SK-N-SH (cell line): ENCODE results near the gene IL1R1. TPM values are rescaled to one million over a fixed set of nuclear protein-coding genes. Genes with fewer than 3 reads are reported as not detected.

Source experiments
- CTCF ChIA-PET: fragments of 300-600, 350-600 bp; formaldehyde crosslinking; extraction: SDS; loops from one replicate; lab custom pipeline; 2021; lab: Yijun Ruan, JAX
- POLR2A ChIA-PET: fragments of 350-600 bp; sonication (Branson Sonifier 250); formaldehyde crosslinking; extraction: SDS; loops from one replicate; lab custom pipeline; 2020; ENCODE audit warnings: antibody characterized with exemption, inconsistent platforms; lab: Yijun Ruan, JAX
- DNase-seq: peaks from one replicate; pipeline ENCODE4 v3.0.0; 2012
- H2AFZ ChIP-seq: fragments of 200-600 bp; sonication (generic); 2 replicates; pipeline ENCODE4 v1.8.1; 2016; ENCODE audit warnings: antibody characterized with exemption, mild to moderate bottlenecking, low read depth
- H3F3A ChIP-seq: fragments of 200-600 bp; sonication (generic); replicated peaks from 2 replicates; pipeline ENCODE3; 2016; ENCODE audit warnings: antibody characterized with exemption, mild to moderate bottlenecking; ENCODE audit not compliant: insufficient read depth
- H3K27ac ChIP-seq, 2 experiments: fragments of 200-500 bp in 1 of 2; fragments of 200-600 bp in 1 of 2; sonication (Bioruptor generic) in 1 of 2; sonication (generic), shearing (Covaris generic) in 1 of 2; 2 replicates each; pipeline versions ENCODE4 v1.5.1 to v1.6.1; 2014 to 2016; ENCODE audit warnings: low read depth in 2 of 2, inconsistent platforms in 1 of 2, low read length in 1 of 2, mild to moderate bottlenecking in 1 of 2, mixed read lengths in 1 of 2
- H3K27me3 ChIP-seq: fragments of 200-600 bp; sonication (generic), shearing (Covaris generic); 2 replicates; pipeline ENCODE4 v1.6.1; 2016; ENCODE audit warnings: mixed run types; ENCODE audit not compliant: insufficient read depth
- H3K36me3 ChIP-seq, 2 experiments: fragments of 200-500 bp in 1 of 2; fragments of 200-600 bp in 1 of 2; sonication (Bioruptor generic) in 1 of 2; sonication (generic) in 1 of 2; replicated peaks in 1 of 2; 2 replicates each; pipeline versions ENCODE3 to v1.5.1; 2014 to 2016; ENCODE audit warnings: low read length in 1 of 2, mild to moderate bottlenecking in 1 of 2; ENCODE audit not compliant: insufficient read depth in 2 of 2, control insufficient read depth in 1 of 2
- H3K4me1 ChIP-seq, 2 experiments: fragments of 200-500 bp in 1 of 2; fragments of 200-600 bp in 1 of 2; sonication (Bioruptor generic) in 1 of 2; sonication (generic), shearing (Covaris generic) in 1 of 2; 2 replicates each; pipeline versions ENCODE4 v1.5.1 to v1.6.1; 2014 to 2016; ENCODE audit warnings: low read depth in 1 of 2, low read length in 1 of 2, mixed run types in 1 of 2; ENCODE audit not compliant: insufficient read depth in 2 of 2, control insufficient read depth in 1 of 2
- H3K4me2 ChIP-seq: fragments of 200-600 bp; sonication (generic), shearing (Covaris generic); 2 replicates; pipeline ENCODE4 v1.6.1; 2017; ENCODE audit warnings: mixed run types
- H3K4me3 ChIP-seq, 2 experiments: fragments of 200-500 bp in 1 of 2; fragments of 200-600 bp in 1 of 2; sonication (Bioruptor generic) in 1 of 2; sonication (generic), shearing (Covaris generic) in 1 of 2; 2 replicates each; pipeline versions ENCODE4 v1.5.1 to v1.8.1; 2014 to 2016; ENCODE audit warnings: low read depth in 2 of 2, inconsistent platforms in 1 of 2, low read length in 1 of 2, mild to moderate bottlenecking in 1 of 2, mixed read lengths in 1 of 2, moderate library complexity in 1 of 2
- H3K79me2 ChIP-seq: fragments of 200-600 bp; sonication (generic); 2 replicates; pipeline ENCODE4 v1.8.1; 2017; ENCODE audit warnings: mild to moderate bottlenecking; ENCODE audit not compliant: insufficient read depth
- H3K9ac ChIP-seq: fragments of 200-600 bp; sonication (generic); 2 replicates; pipeline ENCODE4 v1.6.1; 2017; ENCODE audit warnings: mixed run types
- H3K9me2 ChIP-seq: fragments of 200-600 bp; sonication (generic); 2 replicates; pipeline ENCODE4 v1.6.1; 2017; ENCODE audit warnings: mixed run types
- H3K9me3 ChIP-seq: fragments of 200-600 bp; sonication (generic); 2 replicates; pipeline ENCODE4 v1.6.1; 2017; ENCODE audit warnings: mixed run types, mild to moderate bottlenecking, moderate library complexity
- H4K20me1 ChIP-seq: fragments of 200-600 bp; sonication (generic); 2 replicates; pipeline ENCODE4 v1.6.1; 2017; ENCODE audit warnings: mild to moderate bottlenecking, mixed run types; ENCODE audit not compliant: insufficient read depth
- CHD2 ChIP-seq: fragments of 150-350 bp; IDR thresholded peaks from 2 replicates; pipeline ENCODE4 v1.6.1; 2018; ENCODE audit warnings: low read length; ENCODE audit not compliant: partially characterized antibody
- CTCF ChIP-seq: fragments of 200-600 bp; sonication (generic); IDR thresholded peaks from 2 replicates; pipeline ENCODE4 v1.6.1; 2017; ENCODE audit warnings: antibody characterized with exemption, mild to moderate bottlenecking, moderate library complexity
- ELF1 ChIP-seq: IDR thresholded peaks from 2 replicates; pipeline ENCODE4 v1.4.0; 2012
- FOSL2 ChIP-seq: IDR thresholded peaks from 2 replicates; pipeline ENCODE4 v1.4.0; 2012; ENCODE audit warnings: low read depth, mild to moderate bottlenecking, moderate library complexity, borderline replicate concordance
- FOXM1 ChIP-seq: IDR thresholded peaks from 2 replicates; pipeline ENCODE4 v1.4.0; 2012; ENCODE audit warnings: low read depth, mild to moderate bottlenecking
- GABPA ChIP-seq: IDR thresholded peaks from 2 replicates; pipeline ENCODE4 v1.4.0; 2012; ENCODE audit warnings: low read depth, mild to moderate bottlenecking
- GATA2 ChIP-seq: sonication (generic); formaldehyde crosslinking; IDR thresholded peaks from 2 replicates; pipeline ENCODE4 v1.5.0; 2020; ENCODE audit warnings: mild to moderate bottlenecking, missing genetic modification reagents
- JUND ChIP-seq: IDR thresholded peaks from 2 replicates; pipeline ENCODE4 v1.4.0; 2012
- MAX ChIP-seq: IDR thresholded peaks from 2 replicates; pipeline ENCODE4 v1.4.0; 2012; ENCODE audit warnings: low read depth
- RAD21 ChIP-seq: IDR thresholded peaks from 2 replicates; pipeline ENCODE4 v1.6.1; 2012; ENCODE audit warnings: mild to moderate bottlenecking, low read length
- RCOR1 ChIP-seq: fragments of 150-350 bp; IDR thresholded peaks from 2 replicates; pipeline ENCODE4 v1.6.1; 2017; ENCODE audit warnings: antibody characterized with exemption, low read length
- REST ChIP-seq: IDR thresholded peaks from 2 replicates; pipeline ENCODE4 v1.6.1; 2012; ENCODE audit warnings: mild to moderate bottlenecking, low read depth, low read length, moderate library complexity
- RXRA ChIP-seq: IDR thresholded peaks from 2 replicates; pipeline ENCODE4 v1.4.0; 2012; ENCODE audit warnings: low read depth, mild to moderate bottlenecking, borderline replicate concordance
- SIN3A ChIP-seq: IDR thresholded peaks from 2 replicates; pipeline ENCODE4 v1.6.1; 2012; ENCODE audit warnings: low read depth, mild to moderate bottlenecking, low read length, moderate library complexity, borderline replicate concordance
- TAF1 ChIP-seq: IDR thresholded peaks from 2 replicates; pipeline ENCODE4 v1.6.1; 2012; ENCODE audit warnings: low read depth, mild to moderate bottlenecking, low read length, moderate library complexity, borderline replicate concordance
- TCF12 ChIP-seq: IDR thresholded peaks from 2 replicates; pipeline ENCODE4 v1.4.0; 2012
- TEAD4 ChIP-seq: IDR thresholded peaks from 2 replicates; pipeline ENCODE4 v1.4.0; 2012; ENCODE audit warnings: mild to moderate bottlenecking, borderline replicate concordance; ENCODE audit not compliant: insufficient read depth
- WGBS: methylation state at CpG from one replicate; pipeline ENCODE4 v1.1.6; 2017; ENCODE audit warnings: low lambda C conversion rate; 5-methylcytosine and 5-hydroxymethylcytosine counted together
- polyA plus RNA-seq, 3 experiments: library from polyadenylated mRNA; depleted of rRNA; stranded (reverse); fragments of >200 nt; gene quantifications; 2 replicates each; pipeline ENCODE4 v1.2.3, GENCODE V29; 2012
- TF ChIP-seq, protein P1 (sequence below): fragments of 150-350 bp; IDR thresholded peaks from 2 replicates; pipeline ENCODE4 v1.6.1; 2017; ENCODE audit warnings: antibody characterized with exemption, low read length, low read depth, borderline replicate concordance
- TF ChIP-seq, protein P2 (sequence below): IDR thresholded peaks from 2 replicates; pipeline ENCODE4; 2012

IL1R1 gene
- polyA plus RNA-seq, 1 of the 3 experiments (the other 2 are of a cell fraction): 13.3 TPM

- ChIA-PET POLR2A (no interaction called here), CTCF (interaction anchor here (0.9 kb wide), 1 partner anchor 1052 kb away, joined by 3 read pairs; no protein-coding TSS in a partner anchor)
- Histone ChIP-seq H3K79me2 (no peaks in the 10 kb centered on the region; the same call in 1 of the 2 replicates), H3F3A (no peaks in the 10 kb centered on the region), H3K4me2 (no peak overlapping the region), H3K9ac (no peak overlapping the region), H3K9me2 (no peaks in the 10 kb centered on the region), H3K27ac (no peak overlapping the region), H4K20me1 (no peaks in the 10 kb centered on the region), H3K4me1 (peaks cover 0 to 7% of the 10 kb centered on the region in 2 experiments; a peak in 1 of 4 replicates), H3K4me3 (no peak overlapping the region), H3K9me3 (no peaks in the 10 kb centered on the region), H3K27me3 (no peaks in the 10 kb centered on the region), H3K36me3 (no peaks in the 10 kb centered on the region), H2AFZ (no peak overlapping the region)
- DNase-seq: no peak
- 68% methylated on average over 5 of the region's 5 CpGs for WGBS
- TF ChIP-seq SIN3A: no peak
- TF ChIP-seq RAD21: no peak
- TF ChIP-seq RCOR1: no peak
- TF ChIP-seq, protein P1, sequence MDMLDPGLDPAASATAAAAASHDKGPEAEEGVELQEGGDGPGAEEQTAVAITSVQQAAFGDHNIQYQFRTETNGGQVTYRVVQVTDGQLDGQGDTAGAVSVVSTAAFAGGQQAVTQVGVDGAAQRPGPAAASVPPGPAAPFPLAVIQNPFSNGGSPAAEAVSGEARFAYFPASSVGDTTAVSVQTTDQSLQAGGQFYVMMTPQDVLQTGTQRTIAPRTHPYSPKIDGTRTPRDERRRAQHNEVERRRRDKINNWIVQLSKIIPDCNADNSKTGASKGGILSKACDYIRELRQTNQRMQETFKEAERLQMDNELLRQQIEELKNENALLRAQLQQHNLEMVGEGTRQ: no peak
- no peak for TF ChIP-seq GABPA
- TF ChIP-seq FOXM1: no peak
- no peak for TF ChIP-seq FOSL2
- no peak for TF ChIP-seq TEAD4
- no peak for TF ChIP-seq TCF12
- no peak for TF ChIP-seq ELF1
- TF ChIP-seq REST: no peak
- no peak for TF ChIP-seq CHD2
- no peak for TF ChIP-seq JUND
- no peak for TF ChIP-seq MAX
- no peak for TF ChIP-seq RXRA
- no peak for TF ChIP-seq CTCF
- no peak for TF ChIP-seq TAF1
- TF ChIP-seq, protein P2, sequence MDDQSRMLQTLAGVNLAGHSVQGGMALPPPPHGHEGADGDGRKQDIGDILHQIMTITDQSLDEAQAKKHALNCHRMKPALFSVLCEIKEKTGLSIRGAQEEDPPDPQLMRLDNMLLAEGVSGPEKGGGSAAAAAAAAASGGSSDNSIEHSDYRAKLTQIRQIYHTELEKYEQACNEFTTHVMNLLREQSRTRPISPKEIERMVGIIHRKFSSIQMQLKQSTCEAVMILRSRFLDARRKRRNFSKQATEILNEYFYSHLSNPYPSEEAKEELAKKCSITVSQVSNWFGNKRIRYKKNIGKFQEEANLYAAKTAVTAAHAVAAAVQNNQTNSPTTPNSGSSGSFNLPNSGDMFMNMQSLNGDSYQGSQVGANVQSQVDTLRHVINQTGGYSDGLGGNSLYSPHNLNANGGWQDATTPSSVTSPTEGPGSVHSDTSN: no peak
- TF ChIP-seq GATA2 (CRISPR knock-in tag): no peak
Measured at GRCh38 chr2:102109016-102109415, 33.5 kb upstream of the IL1R1 start.
